Testis (tissue), 2 donors: ENCODE results near the gene ACYP2.

ENCODE experiments used
- POLR2A ChIP-seq: fragments of 450-650 bp; IDR thresholded peaks from one replicate; pipeline ENCODE4 v1.6.1; 2017; ENCODE audit warnings: antibody characterized with exemption, mild to moderate bottlenecking, moderate library complexity
- TF ChIP-seq, protein P1 (sequence below), 3 experiments: fragments of 450-650 bp in 2 of 3; fragments of 200-600 bp in 1 of 3; sonication (generic) in 1 of 3; IDR thresholded peaks; one replicate each; pipeline ENCODE4 v1.5.1; 2016 to 2019; ENCODE audit warnings: antibody characterized with exemption in 3 of 3, mild to moderate bottlenecking in 2 of 3, moderate library complexity in 1 of 3

DNA sequence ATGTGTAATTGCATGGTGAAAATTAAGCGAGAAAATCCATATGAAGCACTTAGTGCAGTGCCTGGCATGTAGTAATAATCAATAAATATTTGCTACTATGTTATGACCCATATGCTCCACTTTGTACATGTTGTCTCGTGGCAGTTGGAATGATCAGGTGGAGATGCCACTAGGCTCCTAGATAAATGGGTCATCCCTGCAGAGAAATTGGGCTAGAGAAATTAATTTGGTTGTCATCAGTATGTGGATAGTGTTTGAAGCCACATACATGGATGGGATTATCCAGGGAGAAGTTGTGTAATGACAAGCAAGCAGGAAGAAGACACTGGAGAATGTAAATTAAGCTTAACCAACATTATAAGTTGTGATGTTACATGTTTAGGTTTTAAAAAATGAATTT, 33.0 kb downstream of the ACYP2 start:
- TF ChIP-seq, protein P1, sequence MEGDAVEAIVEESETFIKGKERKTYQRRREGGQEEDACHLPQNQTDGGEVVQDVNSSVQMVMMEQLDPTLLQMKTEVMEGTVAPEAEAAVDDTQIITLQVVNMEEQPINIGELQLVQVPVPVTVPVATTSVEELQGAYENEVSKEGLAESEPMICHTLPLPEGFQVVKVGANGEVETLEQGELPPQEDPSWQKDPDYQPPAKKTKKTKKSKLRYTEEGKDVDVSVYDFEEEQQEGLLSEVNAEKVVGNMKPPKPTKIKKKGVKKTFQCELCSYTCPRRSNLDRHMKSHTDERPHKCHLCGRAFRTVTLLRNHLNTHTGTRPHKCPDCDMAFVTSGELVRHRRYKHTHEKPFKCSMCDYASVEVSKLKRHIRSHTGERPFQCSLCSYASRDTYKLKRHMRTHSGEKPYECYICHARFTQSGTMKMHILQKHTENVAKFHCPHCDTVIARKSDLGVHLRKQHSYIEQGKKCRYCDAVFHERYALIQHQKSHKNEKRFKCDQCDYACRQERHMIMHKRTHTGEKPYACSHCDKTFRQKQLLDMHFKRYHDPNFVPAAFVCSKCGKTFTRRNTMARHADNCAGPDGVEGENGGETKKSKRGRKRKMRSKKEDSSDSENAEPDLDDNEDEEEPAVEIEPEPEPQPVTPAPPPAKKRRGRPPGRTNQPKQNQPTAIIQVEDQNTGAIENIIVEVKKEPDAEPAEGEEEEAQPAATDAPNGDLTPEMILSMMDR (IDR thresholded peaks at IDR 0.05) = no peak
- TF ChIP-seq POLR2A = no peak
